GM12878 (cell line): ENCODE data around the gene INSL3. TPM values are rescaled to one million over a fixed set of nuclear protein-coding genes. Genes with fewer than 3 reads are reported as not detected.

ENCODE experiments used
- ATAC-seq: fragments of 200-7000 bp; cut with Tn5 transposase; 3 replicates; pipeline ENCODE4 v1.9.1; 2020; ENCODE audit warnings: mild to moderate bottlenecking, moderate library complexity
- BruUV-seq: library from RNA; stranded (reverse); fragments of 400-500 nt; replicated peaks from 2 replicates; lab custom pipeline; 2021; lab: Mats Ljungman, UMichigan
- CTCF ChIA-PET: fragments of 300-600 bp; sonication (Branson Sonifier 250); formaldehyde crosslinking; extraction: SDS; loops from one replicate; lab custom pipeline; 2021; ENCODE audit warnings: inconsistent platforms; lab: Yijun Ruan, JAX
- POLR2A ChIA-PET: fragments of 350-600 bp; formaldehyde crosslinking; extraction: SDS; loops from one replicate; lab custom pipeline; 2021; ENCODE audit warnings: inconsistent platforms; lab: Charles Lee
- RAD21 ChIA-PET: fragments of 300-600 bp; sonication (Branson Sonifier 250); formaldehyde crosslinking; loops from one replicate; lab custom pipeline; 2023; ENCODE audit warnings: antibody characterized with exemption; ENCODE audit not compliant: unreplicated experiment; lab: Charles Lee
- SMC1A ChIA-PET: fragments of 300-600 bp; sonication (Branson Sonifier 250); formaldehyde crosslinking; loops from one replicate; lab custom pipeline; 2023; ENCODE audit not compliant: unreplicated experiment, uncharacterized antibody; lab: Charles Lee
- DNase-seq: peaks from one replicate; pipeline ENCODE4 v3.0.0-alpha.2; 2011; ENCODE audit warnings: low read depth, low spot score
- FAIRE-seq: peaks from 3 replicates; lab custom pipeline; 2011; peaks lifted over from hg19 to GRCh38; lab: Jason Lieb, UNC
- H2AFZ ChIP-seq: 2 replicates; pipeline ENCODE4 v1.6.0; 2011; ENCODE audit warnings: low read depth, low read length, control low read depth; ENCODE audit not compliant: control insufficient read depth
- H3K27ac ChIP-seq: 2 replicates; pipeline ENCODE4 v1.5.1; 2011; ENCODE audit warnings: control low read depth; ENCODE audit not compliant: control insufficient read depth, insufficient read depth
- H3K27me3 ChIP-seq, 2 experiments: replicated peaks in 1 of 2; 2 replicates each; pipeline versions ENCODE4 v1.6.0 to v1.6.1; 2011; ENCODE audit warnings: low read length in 1 of 2; ENCODE audit not compliant: control insufficient read depth in 2 of 2, insufficient read depth in 2 of 2
- H3K36me3 ChIP-seq, 2 experiments: 2 replicates each; pipeline ENCODE4 v1.5.1; 2011; ENCODE audit warnings: low read length in 1 of 2; ENCODE audit not compliant: control insufficient read depth in 2 of 2, insufficient read depth in 2 of 2
- H3K4me1 ChIP-seq: 2 replicates; pipeline ENCODE4 v1.6.1; 2011; ENCODE audit warnings: mild to moderate bottlenecking, low read length, moderate library complexity, mixed read lengths; ENCODE audit not compliant: control insufficient read depth, insufficient read depth
- H3K4me2 ChIP-seq: 2 replicates; pipeline ENCODE4 v1.6.0; 2011; ENCODE audit warnings: control low read depth; ENCODE audit not compliant: control insufficient read depth, insufficient read depth
- H3K4me3 ChIP-seq: fragments of 200-600 bp; sonication (generic); 2 replicates; pipeline ENCODE4 v1.5.1; 2016
- H3K79me2 ChIP-seq: 2 replicates; pipeline ENCODE4 v1.6.0; 2011; ENCODE audit warnings: low read length; ENCODE audit not compliant: control insufficient read depth, insufficient read depth
- H3K9ac ChIP-seq: 2 replicates; pipeline ENCODE4 v1.8.0; 2011; ENCODE audit warnings: low read length, control low read depth, mixed read lengths; ENCODE audit not compliant: control insufficient read depth, insufficient read depth
- H3K9me3 ChIP-seq: replicated peaks from 3 replicates; pipeline ENCODE4 v1.5.1; 2011; ENCODE audit warnings: mild to moderate bottlenecking, low read length; ENCODE audit not compliant: control insufficient read depth, insufficient read depth
- H4K20me1 ChIP-seq: 2 replicates; pipeline ENCODE4 v1.6.0; 2011; ENCODE audit not compliant: control insufficient read depth, insufficient read depth
- ASH2L ChIP-seq: fragments of 300-600, 200-600 bp; sonication (generic); IDR thresholded peaks from 2 replicates; pipeline ENCODE4 v1.6.1; 2017; ENCODE audit warnings: low read depth, mild to moderate bottlenecking, borderline replicate concordance
- ATF7 ChIP-seq: fragments of 450-650 bp; IDR thresholded peaks from 2 replicates; pipeline ENCODE4 v1.6.1; 2016; ENCODE audit warnings: low read depth, mild to moderate bottlenecking
- KAT2A ChIP-seq: conservative IDR thresholded peaks from 2 replicates; pipeline ENCODE4 v1.6.1; 2011; ENCODE audit warnings: low read depth, low read length; ENCODE audit not compliant: control insufficient read depth
- MYC ChIP-seq: IDR thresholded peaks from 2 replicates; pipeline ENCODE4 v1.6.1; 2011; ENCODE audit warnings: mild to moderate bottlenecking, low read length, moderate library complexity, inconsistent platforms; ENCODE audit not compliant: insufficient read depth, insufficient replicate concordance, insufficient read length, severe bottlenecking
- RAD51 ChIP-seq: fragments of 450-650 bp; IDR thresholded peaks from 2 replicates; pipeline ENCODE4 v1.6.1; 2016; ENCODE audit warnings: moderate library complexity, mild to moderate bottlenecking, inconsistent platforms
- SMAD1 ChIP-seq: fragments of 450-650 bp; IDR thresholded peaks from 2 replicates; pipeline ENCODE4 v1.6.1; 2018; ENCODE audit warnings: mild to moderate bottlenecking, low read depth; ENCODE audit not compliant: partially characterized antibody
- TAF1 ChIP-seq: IDR thresholded peaks from 2 replicates; pipeline ENCODE4 v1.6.1; 2011; ENCODE audit warnings: mild to moderate bottlenecking, low read depth, low read length, borderline replicate concordance
- WGBS: methylation state at CpG from one replicate; pipeline ENCODE4 v1.1.6; 2016; ENCODE audit warnings: low lambda C conversion rate; ENCODE audit not compliant: insufficient replicate concordance, insufficient coverage; ENCODE audit errors: missing lambda C conversion rate; 5-methylcytosine and 5-hydroxymethylcytosine counted together
- in situ Hi-C: fragments of 300-500 bp; cut with MboI; formaldehyde crosslinking; loops from 9 replicates; pipeline ENCODE4 v1.14.3; 2018; ENCODE audit warnings: mixed read lengths
- intact Hi-C: fragments of 100-400 bp; cut with micrococcal nuclease; formaldehyde crosslinking; loops from one replicate; pipeline ENCODE4 v1.14.2; 2022; ENCODE audit not compliant: unreplicated experiment
- polyA plus RNA-seq, 11 experiments: library from polyadenylated mRNA; depleted of rRNA in 4 of 11; unstranded in 6 of 11; stranded (reverse) in 5 of 11; fragments of >200 nt; fragmentation: Nextera tagmentation in 4 of 11; fragmentation: Illumina TruSeq in 1 of 11; extraction: Ambion mirVana in 4 of 11; extraction: Trizol in 1 of 11; gene quantifications; 1 replicate in 1 of 11; 2 replicates in 10 of 11; pipeline versions ENCODE4 v1.2.1 to v1.2.3, GENCODE V29; 2011 to 2016; ENCODE audit warnings: inconsistent platforms in 2 of 11, missing spikeins in 2 of 11, low read depth in 1 of 11
- total RNA-seq, 4 experiments: library from RNA; depleted of rRNA in 3 of 4; stranded (reverse); fragments of >200 nt in 3 of 4; fragmentation: Illumina TruSeq in 1 of 4; extraction: Trizol in 1 of 4; gene quantifications; 2 replicates each; pipeline versions ENCODE4 v1.2.1 to v1.2.3, GENCODE V29; 2013 to 2021
- TF ChIP-seq, protein P1 (sequence below): IDR thresholded peaks from 2 replicates; pipeline ENCODE4 v1.6.1; 2011; ENCODE audit warnings: low read depth, low read length, improper control_type of control experiment, borderline replicate concordance

Gene INSL3
- total and polyA plus RNA-seq, 10 of the 15 experiments (the other 5 are each of a cell fraction or from before 2014, with no cell fraction given): 0.27 to 1.9 (median 0.70) TPM

- DNase-seq (no peak), ATAC-seq (no peak), FAIRE-seq (no peak)
- CTCF ChIA-PET: interaction anchor here (0.7 to 1.8 kb wide), 2 partner anchors 51 to 419 kb away, joined by 3 to 4 read pairs; no protein-coding TSS in a partner anchor
- H4K20me1 ChIP-seq: no peaks in the 10 kb centered on the region
- H3K9me3 ChIP-seq: no peaks in the 10 kb centered on the region
- TF ChIP-seq SMAD1: no peak
- no peak for TF ChIP-seq MYC
- TF ChIP-seq RAD51: no peak
- TF ChIP-seq ATF7: no peak
- no peak for TF ChIP-seq TAF1
- TF ChIP-seq KAT2A: no peak
- TF ChIP-seq, protein P1, sequence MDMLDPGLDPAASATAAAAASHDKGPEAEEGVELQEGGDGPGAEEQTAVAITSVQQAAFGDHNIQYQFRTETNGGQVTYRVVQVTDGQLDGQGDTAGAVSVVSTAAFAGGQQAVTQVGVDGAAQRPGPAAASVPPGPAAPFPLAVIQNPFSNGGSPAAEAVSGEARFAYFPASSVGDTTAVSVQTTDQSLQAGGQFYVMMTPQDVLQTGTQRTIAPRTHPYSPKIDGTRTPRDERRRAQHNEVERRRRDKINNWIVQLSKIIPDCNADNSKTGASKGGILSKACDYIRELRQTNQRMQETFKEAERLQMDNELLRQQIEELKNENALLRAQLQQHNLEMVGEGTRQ: no peak
- no peak for TF ChIP-seq ASH2L
- no peaks in the 10 kb centered on the region for H3K36me3 ChIP-seq
- H3K79me2 ChIP-seq: no peaks in the 10 kb centered on the region
- H3K4me2 ChIP-seq: no peak overlapping the region
- H3K4me1 ChIP-seq: no peaks in the 10 kb centered on the region
- no peak overlapping the region for H3K4me3 ChIP-seq
- RAD21 ChIA-PET: no interaction called here
- no peak overlapping the region for H2AFZ ChIP-seq
- 46% methylated on average over 4 of the region's 4 CpGs for WGBS
- H3K27ac ChIP-seq: no peak overlapping the region
- intact Hi-C loops: no loop called here
- H3K9ac ChIP-seq: no peak overlapping the region
- BruUV-seq: no TSS peak
- in situ Hi-C loops: no loop called here
- POLR2A ChIA-PET: interaction anchor here (0.7 kb wide), 1 partner anchor 29 kb away, joined by 3 read pairs; no protein-coding TSS in a partner anchor
- peaks cover 4% of the 10 kb centered on the region in 2 experiments; a peak in 3 of 4 replicates for H3K27me3 ChIP-seq
- SMC1A ChIA-PET: no interaction called here
These were observed 15.9 kb downstream of the INSL3 start for GRCh38 chr19:17805427-17805826.
